ENCODE results near the gene ITPKC.
"Not testable (repeated sequence)": the region's sequence is repeated elsewhere in the genome, so short reads cannot be mapped to it uniquely, and the experiment has no call there.

Gene ITPKC

GRCh38 chr19:40717880-40718773 lies 1.2 kb downstream of the ITPKC start:
- peak; percentile 34 for DNase-seq

GRCh38 chr19:40718774-40719391 lies 2.0 kb downstream of the ITPKC start:
- peak; percentile 51 for DNase-seq

- DNase-seq = no peak
Measured at GRCh38 chr19:40719414-40719894, 2.5 kb downstream of the ITPKC start.

GRCh38 chr19:40721140-40721486 lies 4.2 kb downstream of the ITPKC start:
- no peak for DNase-seq

- DNase-seq = no peak
Measured at GRCh38 chr19:40721936-40722661, 5.2 kb downstream of the ITPKC start.

- no peak for DNase-seq
Measured at GRCh38 chr19:40723661-40724254, 6.8 kb downstream of the ITPKC start.

GRCh38 chr19:40724315-40724714 lies 7.4 kb downstream of the ITPKC start:
- no peak for DNase-seq

- DNase-seq = no peak
Measured at GRCh38 chr19:40724855-40725254, 7.9 kb downstream of the ITPKC start.

GRCh38 chr19:40726279-40726678 lies 9.4 kb downstream of the ITPKC start:
- DNase-seq = no peak

GRCh38 chr19:40730065-40730464 lies 13.2 kb downstream of the ITPKC start:
- not testable (repeated sequence) for DNase-seq

- DNase-seq = not testable (repeated sequence)
Measured at GRCh38 chr19:40732304-40732703, 15.4 kb downstream of the ITPKC start.

GRCh38 chr19:40733149-40733548 lies 16.2 kb downstream of the ITPKC start:
- no peak for DNase-seq

GRCh38 chr19:40735013-40735771 lies 18.3 kb downstream of the ITPKC start:
- no peak for DNase-seq

- DNase-seq = no peak
Measured at GRCh38 chr19:40736661-40737060, 19.7 kb downstream of the ITPKC start.

- no peak for DNase-seq
Measured at GRCh38 chr19:40737102-40737644, 20.3 kb downstream of the ITPKC start.

- no peak for DNase-seq
Measured at GRCh38 chr19:40739030-40739839, 22.3 kb downstream of the ITPKC start.

- no peak for DNase-seq
Measured at GRCh38 chr19:40739871-40740703, 23.2 kb downstream of the ITPKC start.

- DNase-seq = no peak
Measured at GRCh38 chr19:40740747-40741146, 23.8 kb downstream of the ITPKC start.

GRCh38 chr19:40741527-40742390 lies 24.8 kb downstream of the ITPKC start:
- DNase-seq = peak; percentile 30

Data from hematopoietic multipotent progenitor cell treated with erythropoietin and hydrocortisone succinate and interleukin-3 and kit ligand, for 6 days (in vitro differentiated cells).